K562 (cell line): ENCODE measurements around the gene CNOT11. TPM values are rescaled to one million over a fixed set of nuclear protein-coding genes. Genes with fewer than 3 reads are reported as not detected.
A peak's percentile ranks its signal among the peaks of the same experiment; 100 is the strongest.

Experiments used
- ATF2 ChIP-seq: sonication (generic); formaldehyde crosslinking; IDR thresholded peaks from 2 replicates; pipeline ENCODE4 v1.8.1; 2022; ENCODE audit warnings: missing genetic modification reagents
- CAMTA2 ChIP-seq: fragments of 250-450 bp; sonication (Bioruptor Pico); conservative IDR thresholded peaks from 2 replicates; pipeline ENCODE4 v1.5.1; 2022
- CHD4 ChIP-seq: fragments of 200-600 bp; sonication (generic); IDR thresholded peaks from 3 replicates; pipeline ENCODE4 v1.6.1; 2012; ENCODE audit warnings: low read depth, mild to moderate bottlenecking, mixed read lengths, low read length, inconsistent platforms; ENCODE audit not compliant: insufficient read depth, insufficient replicate concordance, poor library complexity, severe bottlenecking
- CREB1 ChIP-seq, 2 experiments: sonication (generic) in 1 of 2; formaldehyde crosslinking in 1 of 2; IDR thresholded peaks; 2 replicates each; pipeline versions ENCODE4 v1.6.1 to v1.8.0; 2012 to 2022; ENCODE audit warnings: inconsistent platforms in 1 of 2, mild to moderate bottlenecking in 1 of 2, missing genetic modification reagents in 1 of 2, moderate library complexity in 1 of 2
- CTCFL ChIP-seq: IDR thresholded peaks from 2 replicates; pipeline ENCODE4 v1.6.1; 2011; ENCODE audit warnings: borderline replicate concordance, low read depth, mild to moderate bottlenecking, moderate library complexity, low read length; ENCODE audit not compliant: insufficient read depth, poor library complexity, severe bottlenecking
- E2F3 ChIP-seq: fragments of 250-450 bp; sonication (Bioruptor Pico); IDR thresholded peaks from 2 replicates; pipeline ENCODE4 v1.4.0; 2020; ENCODE audit warnings: mild to moderate bottlenecking
- ERF ChIP-seq: fragments of 450-650 bp; formaldehyde crosslinking; IDR thresholded peaks from 2 replicates; pipeline ENCODE4 v1.4.0; 2020; ENCODE audit warnings: mild to moderate bottlenecking, mixed read lengths
- GATA2 ChIP-seq: sonication (generic); formaldehyde crosslinking; IDR thresholded peaks from 2 replicates; pipeline ENCODE4 v1.4.0; 2020; ENCODE audit warnings: mild to moderate bottlenecking, missing genetic modification reagents
- KLF6 ChIP-seq: fragments of 250-450 bp; sonication (Bioruptor Pico); IDR thresholded peaks from 2 replicates; pipeline ENCODE4 v1.4.0; 2020; ENCODE audit warnings: mild to moderate bottlenecking, moderate library complexity, borderline replicate concordance
- L3MBTL2 ChIP-seq: fragments of 450-650 bp; IDR thresholded peaks from 2 replicates; pipeline ENCODE4 v1.6.1; 2016; ENCODE audit warnings: mild to moderate bottlenecking, moderate library complexity
- NR3C1 ChIP-seq: sonication (generic); formaldehyde crosslinking; IDR thresholded peaks from 2 replicates; pipeline ENCODE4 v1.8.1; 2022; ENCODE audit warnings: missing genetic modification reagents
- PCBP1 ChIP-seq: fragments of 200-400 bp; formaldehyde crosslinking; IDR thresholded peaks from 2 replicates; pipeline ENCODE4 v1.6.1; 2018; ENCODE audit warnings: mild to moderate bottlenecking, low read depth, low read length; ENCODE audit not compliant: poor library complexity, severe bottlenecking
- PHB ChIP-seq: fragments of 250-450 bp; sonication (Bioruptor Pico); IDR thresholded peaks from 2 replicates; pipeline ENCODE4 v1.5.0; 2021
- PHB2 ChIP-seq: fragments of 450-650 bp; IDR thresholded peaks from 2 replicates; pipeline ENCODE4 v1.6.1; 2017; ENCODE audit warnings: low read depth
- TARDBP ChIP-seq: fragments of 450-650 bp; IDR thresholded peaks from 2 replicates; pipeline ENCODE4 v1.6.1; 2016
- THRA ChIP-seq: fragments of 450-650 bp; IDR thresholded peaks from 2 replicates; pipeline ENCODE4 v1.6.1; 2017; ENCODE audit warnings: mild to moderate bottlenecking, moderate library complexity
- THRB ChIP-seq: fragments of 450-650 bp; formaldehyde crosslinking; conservative IDR thresholded peaks from 2 replicates; pipeline ENCODE4 v1.4.0; 2022; ENCODE audit warnings: mild to moderate bottlenecking, missing genetic modification characterization
- WHSC1 ChIP-seq: IDR thresholded peaks from one replicate; pipeline ENCODE4 v1.6.1; 2012; ENCODE audit warnings: low read length, control low read depth, inconsistent platforms
- ZBTB8A ChIP-seq: fragments of 450-650 bp; IDR thresholded peaks from 2 replicates; pipeline ENCODE4 v1.6.1; 2018; ENCODE audit warnings: mild to moderate bottlenecking, moderate library complexity; ENCODE audit not compliant: partially characterized antibody
- ZC3H4 ChIP-seq: sonication (generic); formaldehyde crosslinking; IDR thresholded peaks from 2 replicates; pipeline ENCODE4 v1.9.0; 2021; ENCODE audit warnings: missing genetic modification reagents, borderline replicate concordance
- ZNF408 ChIP-seq: fragments of 250-450 bp; sonication (Bioruptor Pico); IDR thresholded peaks from 2 replicates; pipeline ENCODE4 v1.4.0; 2020; ENCODE audit warnings: low read depth, mild to moderate bottlenecking, moderate library complexity
- ZNF511 ChIP-seq: sonication (generic); formaldehyde crosslinking; IDR thresholded peaks from 2 replicates; pipeline ENCODE4 v1.8.0; 2022; ENCODE audit warnings: mild to moderate bottlenecking, missing genetic modification reagents
- polyA plus RNA-seq, 8 experiments: library from polyadenylated mRNA; depleted of rRNA in 4 of 8; stranded (reverse) in 5 of 8; unstranded in 3 of 8; fragments of >200 nt; fragmentation: Nextera tagmentation in 2 of 8; fragmentation: Illumina TruSeq in 1 of 8; extraction: Ambion mirVana in 2 of 8; extraction: Trizol in 1 of 8; gene quantifications; 2 replicates each; pipeline versions ENCODE4 v1.2.1 to v1.2.3, GENCODE V29; 2011 to 2014; ENCODE audit warnings: inconsistent platforms in 1 of 8, missing spikeins in 1 of 8
- total RNA-seq, 7 experiments: library from RNA; depleted of rRNA in 6 of 7; stranded (reverse); fragments of >200 nt in 6 of 7; fragmentation: Illumina TruSeq in 2 of 7; extraction: Trizol in 2 of 7; gene quantifications; 2 replicates each; pipeline versions ENCODE4 v1.2.1 to v1.2.3, GENCODE V29; 2011 to 2021; ENCODE audit warnings: low replicate concordance in 1 of 7

Gene CNOT11
- total and polyA plus RNA-seq, 9 of the 15 experiments (the other 6 are each of a cell fraction or from before 2014, with no cell fraction given) = 12.7 to 163 (median 64.2) TPM

- TF ChIP-seq E2F3 (CRISPR knock-in tag) = peak; percentile 36; the same call in 1 of the 2 replicates
- TF ChIP-seq WHSC1 = no peak
- TF ChIP-seq CREB1 (IDR thresholded peaks at IDR 0.05) = no peak
- peak; percentile 35; the same call in 1 of the 2 replicates for TF ChIP-seq CREB1 (CRISPR knock-in tag; IDR thresholded peaks at IDR 0.05)
- no peak for TF ChIP-seq ZBTB8A
- peak; percentile 92 for TF ChIP-seq L3MBTL2
- no peak for TF ChIP-seq CTCFL
- TF ChIP-seq PHB2 = no peak
- TF ChIP-seq PCBP1 = peak; percentile 73
- TF ChIP-seq TARDBP = no peak
- no peak for TF ChIP-seq ZNF408
- TF ChIP-seq PHB (CRISPR knock-in tag) = no peak
- peak; percentile 89; the same call in 1 of the 2 replicates for TF ChIP-seq ZC3H4 (CRISPR knock-in tag)
- TF ChIP-seq THRA = no peak
- peak; percentile 78; the same call in 1 of the 2 replicates for TF ChIP-seq NR3C1 (CRISPR knock-in tag)
- TF ChIP-seq THRB (CRISPR knock-in tag) = no peak
- peak; percentile 44 for TF ChIP-seq ZNF511 (CRISPR knock-in tag)
- TF ChIP-seq CAMTA2 (CRISPR knock-in tag) = no peak
- TF ChIP-seq ERF = peak; percentile 19; the same call in 1 of the 2 replicates
- 0 out of 2 replicates have a peak, but pooled peaks have one; percentile 16 for TF ChIP-seq GATA2 (CRISPR knock-in tag)
- TF ChIP-seq CHD4 = no peak
- 0 out of 2 replicates have a peak, but pooled peaks have one; percentile 19 for TF ChIP-seq KLF6
- 0 out of 2 replicates have a peak, but pooled peaks have one; percentile 65 for TF ChIP-seq ATF2 (CRISPR knock-in tag)
Measured at GRCh38 chr2:101307950-101308431, 55.3 kb downstream of the CNOT11 start (continued).
